Measurements from ENCODE around the gene EDARADD.

EDARADD gene

GRCh38 chr1:236520445-236521005, 126.4 kb downstream of the EDARADD start:
- no peak for DNase-seq

GRCh38 chr1:236522937-236523703, 129.0 kb downstream of the EDARADD start:
- no peak for DNase-seq

GRCh38 chr1:236523704-236524141, 129.6 kb downstream of the EDARADD start, which contains the start of gene LGALS8:
Gene LGALS8, plus strand, starts transcription at chr1:236523982. Its CDS starts 2,089 bp downstream, at chr1:236526071.
- peak; percentile 84 for DNase-seq

GRCh38 chr1:236524142-236524894, 130.2 kb downstream of the EDARADD start:
- peak; percentile 54 for DNase-seq

GRCh38 chr1:236524895-236525184, 130.8 kb downstream of the EDARADD start:
- no peak for DNase-seq

GRCh38 chr1:236526079-236526478, 132.0 kb downstream of the EDARADD start:
- DNase-seq, result no peak

GRCh38 chr1:236530286-236530685, 136.2 kb downstream of the EDARADD start:
- no peak for DNase-seq

- DNase-seq, result no peak
Measured at GRCh38 chr1:236530959-236531358, 136.9 kb downstream of the EDARADD start.

GRCh38 chr1:236532850-236533249, 138.8 kb downstream of the EDARADD start:
- DNase-seq, result no peak

GRCh38 chr1:236534151-236534651, 140.1 kb downstream of the EDARADD start:
- no peak for DNase-seq
